Measurements from ENCODE around the gene HERPUD1. TPM values are rescaled to one million over a fixed set of nuclear protein-coding genes. Genes with fewer than 3 reads are reported as not detected.

The HERPUD1 gene
- total RNA-seq, 1 experiment from 2014 or later, result 28.9 TPM

- H3K4me3 Mint-ChIP-seq, result no peak within 1 kb of the TSS; a peak in 1 of 5 replicates
- Histone ChIP-seq H2BK15ac (ENCODE audit: low read depth, low read length) (no peak within 1 kb of the TSS), H4K91ac (ENCODE audit: insufficient read length, low read depth, low read length) (no peak within 1 kb of the TSS), H3K27me3 (ENCODE audit: insufficient read depth, low read length) (no peaks in the 10 kb centered on the region), H3K79me1 (ENCODE audit: insufficient read depth, low read depth, low read length, poor library complexity, severe bottlenecking) (no peaks in the 10 kb centered on the region), H2BK5ac (ENCODE audit: insufficient read length, low read length) (no peak within 1 kb of the TSS), H3K18ac (ENCODE audit: insufficient read length, low read depth, low read length) (no peak within 1 kb of the TSS), H3K9me3 (ENCODE audit: control insufficient read depth, low read depth, low read length) (no peaks in the 10 kb centered on the region), H3K56ac (ENCODE audit: insufficient read length, low read depth, low read length) (no peak within 1 kb of the TSS), H4K8ac (replicated peaks; ENCODE audit: insufficient read length, low read depth, low read length) (no peak within 1 kb of the TSS), H2BK120ac (ENCODE audit: low read depth, low read length, poor library complexity, severe bottlenecking) (no peak within 1 kb of the TSS), H2BK20ac (ENCODE audit: low read depth, low read length, poor library complexity, severe bottlenecking) (no peak within 1 kb of the TSS), H3K9ac (ENCODE audit: extremely low read depth, insufficient read length, low read length) (no peak within 1 kb of the TSS), H3T11ph (ENCODE audit: low read length) (no peak within 1 kb of the TSS), H3K23me2 (ENCODE audit: insufficient read length, low read depth, low read length, poor library complexity, severe bottlenecking) (no peaks in the 10 kb centered on the region), H4K20me1 (ENCODE audit: control insufficient read depth, insufficient read depth, insufficient read length) (no peaks in the 10 kb centered on the region), H4K5ac (ENCODE audit: insufficient read length, low read depth, low read length) (no peak within 1 kb of the TSS), H3K27ac (ENCODE audit: insufficient read length, low read depth, low read length) (no peak within 1 kb of the TSS), H3K23ac (ENCODE audit: insufficient read length, low read depth, low read length) (no peak within 1 kb of the TSS), H3K79me2 (ENCODE audit: insufficient read depth, low read length) (no peaks in the 10 kb centered on the region), H3K4me2 (ENCODE audit: insufficient read depth, insufficient read length, low read length) (no peak within 1 kb of the TSS), H3K14ac (ENCODE audit: insufficient read depth, low read length) (no peak within 1 kb of the TSS), H2AFZ (ENCODE audit: low read length) (no peak within 1 kb of the TSS), H3K4ac (ENCODE audit: low read depth, low read length) (no peak within 1 kb of the TSS), H2BK12ac (ENCODE audit: insufficient read length, low read depth, low read length) (no peak within 1 kb of the TSS), H3K4me1 (ENCODE audit: insufficient read depth, low read length) (no peaks in the 10 kb centered on the region), H2AK5ac (ENCODE audit: insufficient read length, low read length) (no peak within 1 kb of the TSS)
- TF ChIP-seq CTCF (conservative IDR thresholded peaks at IDR 0.05), result no peak
- peaks cover 2 to 3% of the 10 kb centered on the region in 2 experiments; a peak in 2 of 4 replicates for H3K4me1 Mint-ChIP-seq
- no peak for DNase-seq
- no peaks in the 10 kb centered on the region for H3K9me3 Mint-ChIP-seq
- peak within 1 kb of the TSS in 1 of 3 experiments; percentile 8; a peak in 2 of 7 replicates for H3K27ac Mint-ChIP-seq
- H3K36me3 Mint-ChIP-seq (ENCODE audit: insufficient read depth in 1 of 3, low read depth in 3 of 3), result no peaks in the 10 kb centered on the region; a peak in 1 of 7 replicates
- no CpG with 5 or more reads among the region's 12 CpGs for WGBS (ENCODE audit: extremely low coverage, insufficient read length, low lambda C conversion rate)
- H3K27me3 Mint-ChIP-seq (ENCODE audit: low read depth), result peaks cover 1% of the 10 kb centered on the region
These were observed 29.9 kb downstream of the HERPUD1 start, which contains the start of gene CETP for GRCh38 chr16:56961851-56962281. Gene CETP (plus strand): TSS chr16:56961950. CDS start chr16:56961980, 30 bp downstream.

Measured in H9 (cell line).